H1 (cell line): ENCODE measurements around the gene CCNY. TPM values are rescaled to one million over a fixed set of nuclear protein-coding genes. Genes with fewer than 3 reads are reported as not detected.
A peak's percentile ranks its signal among the peaks of the same experiment; 100 is the strongest.

Experiments used
- CTCF ChIA-PET: fragments of 300-600 bp; sonication (Branson Sonifier 250); formaldehyde crosslinking; loops from one replicate; lab custom pipeline; 2021; ENCODE audit not compliant: partially characterized antibody; lab: Charles Lee
- POLR2A ChIA-PET: fragments of 300-600 bp; sonication (Branson Sonifier 250); formaldehyde crosslinking; loops from one replicate; lab custom pipeline; 2021; ENCODE audit warnings: inconsistent platforms; ENCODE audit not compliant: partially characterized antibody; lab: Charles Lee
- DNase-seq, 2 experiments: peaks; one replicate each; pipeline versions ENCODE4 v3.0.0 to v3.0.0-alpha.2; 2010 to 2022; ENCODE audit warnings: low spot score in 2 of 2, low read depth in 1 of 2, mixed read lengths in 1 of 2
- FAIRE-seq: peaks from 2 replicates; lab custom pipeline; 2011; peaks lifted over from hg19 to GRCh38; lab: Jason Lieb, UNC
- H2AFZ ChIP-seq: 2 replicates; pipeline ENCODE4 v1.8.1; 2012; ENCODE audit warnings: low read length, inconsistent platforms
- H2AK5ac ChIP-seq: 2 replicates; pipeline ENCODE4 v1.6.1; 2013; ENCODE audit warnings: low read depth, low read length
- H2BK120ac ChIP-seq: replicated peaks from 2 replicates; pipeline ENCODE3; 2013; ENCODE audit warnings: low read depth, low read length, inconsistent platforms
- H2BK12ac ChIP-seq: 2 replicates; pipeline ENCODE4 v1.6.1; 2013; ENCODE audit warnings: low read depth, low read length
- H2BK15ac ChIP-seq: 2 replicates; pipeline ENCODE4 v1.6.1; 2013; ENCODE audit warnings: low read length
- H2BK20ac ChIP-seq: 2 replicates; pipeline ENCODE4 v1.6.1; 2013; ENCODE audit warnings: low read length
- H2BK5ac ChIP-seq: 2 replicates; pipeline ENCODE4 v1.6.1; 2013; ENCODE audit warnings: low read depth, low read length
- H3K14ac ChIP-seq: 2 replicates; pipeline ENCODE4 v1.6.1; 2013; ENCODE audit warnings: inconsistent platforms; ENCODE audit not compliant: insufficient read length
- H3K18ac ChIP-seq: 2 replicates; pipeline ENCODE4 v1.6.1; 2013; ENCODE audit warnings: low read length; ENCODE audit errors: extremely low read depth
- H3K23ac ChIP-seq: 2 replicates; pipeline ENCODE4 v1.6.1; 2013; ENCODE audit warnings: inconsistent platforms; ENCODE audit not compliant: insufficient read length
- H3K23me2 ChIP-seq: 2 replicates; pipeline ENCODE4 v1.6.1; 2013; ENCODE audit warnings: low read depth, low read length
- H3K27ac ChIP-seq: 2 replicates; pipeline ENCODE4 v1.6.1; 2011; ENCODE audit warnings: low read depth, low read length, inconsistent platforms
- H3K27me3 ChIP-seq, 4 experiments: replicated peaks in 1 of 4; 1 replicate in 1 of 4; 2 replicates in 3 of 4; pipeline versions ENCODE4 v1.6.1 to v1.8.1; 2011 to 2013; ENCODE audit warnings: low read length in 3 of 4, mild to moderate bottlenecking in 3 of 4, inconsistent platforms in 2 of 4, mixed read lengths in 2 of 4, moderate library complexity in 1 of 4; ENCODE audit not compliant: control insufficient read depth in 3 of 4, insufficient read depth in 3 of 4; ENCODE audit errors: extremely low read depth in 1 of 4
- H3K36me3 ChIP-seq, 4 experiments: 2 replicates each; pipeline versions ENCODE4 v1.6.1 to v1.8.1; 2011 to 2013; ENCODE audit warnings: mild to moderate bottlenecking in 4 of 4, low read length in 3 of 4, moderate library complexity in 2 of 4, control low read depth in 1 of 4, inconsistent platforms in 1 of 4; ENCODE audit not compliant: insufficient read depth in 4 of 4, control insufficient read depth in 2 of 4
- H3K4ac ChIP-seq: replicated peaks from 2 replicates; pipeline ENCODE3; 2013; ENCODE audit warnings: low read length, low read depth, mixed read lengths, inconsistent platforms; ENCODE audit not compliant: insufficient read length
- H3K4me1 ChIP-seq, 4 experiments: replicated peaks in 1 of 4; 1 replicate in 1 of 4; 2 replicates in 3 of 4; pipeline versions ENCODE4 v1.6.1 to v1.8.1; 2011 to 2013; ENCODE audit warnings: low read length in 3 of 4, inconsistent platforms in 2 of 4, mixed read lengths in 1 of 4; ENCODE audit not compliant: insufficient read depth in 4 of 4, control insufficient read depth in 3 of 4
- H3K4me2 ChIP-seq, 2 experiments: 2 replicates each; pipeline versions ENCODE4 v1.6.1 to v1.8.1; 2011 to 2013; ENCODE audit warnings: low read depth in 2 of 2, low read length in 2 of 2, control low read depth in 1 of 2, inconsistent platforms in 1 of 2, mild to moderate bottlenecking in 1 of 2; ENCODE audit not compliant: insufficient read depth in 1 of 2
- H3K4me3 ChIP-seq, 4 experiments: fragments of 200-600, 300-600 bp in 1 of 4; sonication (generic), shearing (Covaris generic), sonication (Bioruptor Twin) in 1 of 4; 2 replicates each; pipeline versions ENCODE4 v1.5.1 to v1.8.1; 2011 to 2016; ENCODE audit warnings: low read length in 4 of 4, low read depth in 3 of 4, control low read depth in 2 of 4, inconsistent platforms in 2 of 4, mild to moderate bottlenecking in 2 of 4, mixed read lengths in 1 of 4, moderate library complexity in 1 of 4; ENCODE audit not compliant: insufficient read depth in 2 of 4; ENCODE audit errors: extremely low read depth in 1 of 4
- H3K56ac ChIP-seq: replicated peaks from 2 replicates; pipeline ENCODE3; 2013; ENCODE audit warnings: low read depth, mild to moderate bottlenecking, mixed read lengths, low read length, inconsistent platforms; ENCODE audit not compliant: insufficient read length
- H3K79me1 ChIP-seq: 2 replicates; pipeline ENCODE4 v1.6.1; 2013; ENCODE audit warnings: low read depth, low read length, control low read depth
- H3K79me2 ChIP-seq, 2 experiments: 2 replicates each; pipeline versions ENCODE4 v1.6.1 to v1.8.1; 2012 to 2013; ENCODE audit warnings: low read length in 2 of 2, mild to moderate bottlenecking in 2 of 2, inconsistent platforms in 1 of 2; ENCODE audit not compliant: insufficient read depth in 2 of 2, control insufficient read depth in 1 of 2
- H3K9ac ChIP-seq, 4 experiments: replicated peaks in 1 of 4; 1 replicate in 1 of 4; 2 replicates in 3 of 4; pipeline versions ENCODE4 v1.6.1 to v1.8.1; 2011 to 2013; ENCODE audit warnings: low read depth in 3 of 4, low read length in 3 of 4, control low read depth in 2 of 4, mild to moderate bottlenecking in 2 of 4, moderate library complexity in 2 of 4, inconsistent platforms in 1 of 4; ENCODE audit errors: extremely low read depth in 1 of 4
- H3K9me3 ChIP-seq, 2 experiments: 2 replicates each; pipeline versions ENCODE4 v1.6.1 to v1.8.1; 2012 to 2013; ENCODE audit warnings: mild to moderate bottlenecking in 2 of 2, moderate library complexity in 2 of 2, control low read depth in 1 of 2, inconsistent platforms in 1 of 2, low read depth in 1 of 2, low read length in 1 of 2, mixed read lengths in 1 of 2; ENCODE audit not compliant: insufficient read depth in 2 of 2
- H4K20me1 ChIP-seq, 2 experiments: replicated peaks in 1 of 2; 2 replicates each; pipeline versions ENCODE3 to v1.8.1; 2011 to 2013; ENCODE audit warnings: inconsistent platforms in 2 of 2, low read length in 2 of 2, mild to moderate bottlenecking in 1 of 2; ENCODE audit not compliant: insufficient read depth in 2 of 2, control insufficient read depth in 1 of 2
- H4K5ac ChIP-seq: 2 replicates; pipeline ENCODE4 v1.6.1; 2013; ENCODE audit warnings: low read length, low read depth, mixed read lengths, inconsistent platforms; ENCODE audit not compliant: insufficient read length
- H4K8ac ChIP-seq: 2 replicates; pipeline ENCODE4 v1.8.0; 2013; ENCODE audit warnings: mild to moderate bottlenecking, moderate library complexity, low read length, inconsistent platforms; ENCODE audit not compliant: insufficient read depth; ENCODE audit errors: extremely low read depth
- H4K91ac ChIP-seq: replicated peaks from 2 replicates; pipeline ENCODE3; 2013; ENCODE audit warnings: low read length, mixed read lengths, inconsistent platforms; ENCODE audit not compliant: insufficient read length
- GTF2F1 ChIP-seq: IDR thresholded peaks from 2 replicates; pipeline ENCODE4 v1.6.1; 2012; ENCODE audit warnings: low read depth, low read length, improper control_type of control experiment, borderline replicate concordance
- RBBP5 ChIP-seq: IDR thresholded peaks from 2 replicates; pipeline ENCODE4 v1.7.1; 2012; ENCODE audit warnings: low read depth, mild to moderate bottlenecking, inconsistent platforms, low read length, moderate library complexity, borderline replicate concordance
- TAF7 ChIP-seq: optimal IDR thresholded peaks from 2 replicates; pipeline ENCODE3; 2011; ENCODE audit warnings: low read depth, mild to moderate bottlenecking, inconsistent platforms, low read length, moderate library complexity, borderline replicate concordance
- ZNF274 ChIP-seq: IDR thresholded peaks from 2 replicates; pipeline ENCODE4 v1.7.0; 2012; ENCODE audit warnings: low read length, borderline replicate concordance; ENCODE audit errors: extremely low read depth
- WGBS, 2 experiments: shearing (Covaris generic) in 1 of 2; methylation state at CpG; one replicate each; pipeline versions ENCODE4 v1.1.6 to v1.1.7; 2013 to 2015; ENCODE audit warnings: low lambda C conversion rate in 2 of 2, mixed read lengths in 2 of 2, inconsistent platforms in 1 of 2, low coverage in 1 of 2, missing lambda C conversion rate in 1 of 2; ENCODE audit not compliant: insufficient replicate concordance in 2 of 2, insufficient coverage in 1 of 2, insufficient read length in 1 of 2; ENCODE audit errors: extremely low coverage in 1 of 2, missing lambda C conversion rate in 1 of 2; 5-methylcytosine and 5-hydroxymethylcytosine counted together
- polyA plus RNA-seq, 7 experiments: library from polyadenylated mRNA; depleted of rRNA in 3 of 7; stranded (reverse) in 5 of 7; unstranded in 2 of 7; fragments of >200 nt in 5 of 7; fragments of 200-250 nt in 2 of 7; gene quantifications; 1 replicate in 5 of 7; 2 replicates in 1 of 7; 4 replicates in 1 of 7; pipeline versions ENCODE4 v1.2.1 to v1.2.3, GENCODE V29; 2011 to 2013; ENCODE audit warnings: missing spikeins in 2 of 7, mixed read lengths in 2 of 7
- total RNA-seq: library from RNA; stranded (reverse); fragmentation: NEBNext Ultra II Directional; extraction: Animal tissue kit (Norgen Biotek cat#: 25700); gene quantifications from 2 replicates; pipeline ENCODE4 v1.2.1, GENCODE V29; 2021

Gene CCNY
- total and polyA plus RNA-seq, 2 of the 8 experiments (the other 6 are each of a cell fraction or from before 2014, with no cell fraction given), result 25.3 to 68.2 TPM

GRCh38 chr10:35386594-35387174 is 50.4 kb downstream of the CCNY start:
- Histone ChIP-seq H3K23me2 (no peaks in the 10 kb centered on the region), H3K4me1 (peaks cover 0 to 3% (median under 1%) of the 10 kb centered on the region in 4 experiments; a peak in 2 of 7 replicates), H2BK120ac (no peak overlapping the region), H2BK15ac (no peak overlapping the region), H4K8ac (no peak overlapping the region), H4K20me1 (peaks cover 0 to 2% of the 10 kb centered on the region in 2 experiments), H3K56ac (no peak overlapping the region), H2AFZ (no peak overlapping the region), H3K23ac (no peak overlapping the region), H3K18ac (no peak overlapping the region), H3K14ac (no peak overlapping the region), H3K27ac (no peak overlapping the region), H3K4me3 (no peak overlapping the region), H3K4me2 (no peak overlapping the region), H4K91ac (no peak overlapping the region), H3K79me2 (peaks cover 8 to 87% of the 10 kb centered on the region in 2 experiments), H2BK12ac (no peak overlapping the region), H3K79me1 (peaks cover 8% of the 10 kb centered on the region; the same call in 1 of the 2 replicates), H3K9ac (no peak overlapping the region), H2AK5ac (no peak overlapping the region), H3K4ac (no peak overlapping the region), H2BK20ac (no peak overlapping the region), H4K5ac (peak overlapping the region; percentile 26), H3K9me3 (no peaks in the 10 kb centered on the region), H2BK5ac (no peak overlapping the region), H3K36me3 (no peaks in the 10 kb centered on the region), H3K27me3 (no peaks in the 10 kb centered on the region)
- 73% methylated on average over 5 of the region's 5 CpGs; no CpG with 5 or more reads in 1 of the 2 experiments for WGBS, 2 experiments
- TF ChIP-seq RBBP5 (no peak), ZNF274 (no peak), GTF2F1 (no peak), TAF7 (no peak)
- no peak for FAIRE-seq
- ChIA-PET POLR2A (interaction anchor here (1.1 to 1.2 kb wide), 2 partner anchors 23 to 56 kb away, joined by 3 read pairs; no protein-coding TSS in a partner anchor), CTCF (interaction anchor here (0.6 to 1.2 kb wide), 7 partner anchors 8 to 100 kb away, joined by 3 to 4 read pairs (median 3); no protein-coding TSS in a partner anchor)
- no peak for DNase-seq
